HepG2 (cell line): ENCODE measurements around the gene SASH1. TPM values are rescaled to one million over a fixed set of nuclear protein-coding genes. Genes with fewer than 3 reads are reported as not detected.
A peak's percentile ranks its signal among the peaks of the same experiment; 100 is the strongest.
"Not testable (repeated sequence)": the region's sequence is repeated elsewhere in the genome, so short reads cannot be mapped to it uniquely, and the experiment has no call there.

ENCODE experiments used
- ATAC-seq: fragments of 200-7000 bp; cut with Tn5 transposase; 3 replicates; pipeline ENCODE4 v1.9.1; 2020; ENCODE audit warnings: mild to moderate bottlenecking, moderate library complexity
- BruUV-seq: library from RNA; stranded (reverse); fragments of 400-500 nt; replicated peaks from 2 replicates; lab custom pipeline; 2021; lab: Mats Ljungman, UMichigan
- CTCF ChIA-PET: fragments of 300-600 bp; formaldehyde crosslinking; extraction: SDS; loops from one replicate; lab custom pipeline; 2021; ENCODE audit warnings: low total read pairs, inconsistent platforms, low intra/inter-chr PET ratio; lab: Yijun Ruan, JAX
- POLR2A ChIA-PET: fragments of 350-600 bp; sonication (Branson Sonifier 250); formaldehyde crosslinking; loops from one replicate; lab custom pipeline; 2020; ENCODE audit warnings: antibody characterized with exemption, inconsistent platforms; lab: Yijun Ruan, JAX
- DNase-seq: peaks from one replicate; pipeline ENCODE4 v3.0.0-alpha.2; 2015; ENCODE audit warnings: low spot score
- FAIRE-seq: peaks from 3 replicates; lab custom pipeline; 2011; peaks lifted over from hg19 to GRCh38; lab: Jason Lieb, UNC
- H2AFZ ChIP-seq: one replicate; pipeline ENCODE4 v1.6.1; 2011; ENCODE audit warnings: low read length, inconsistent platforms
- H3K27ac ChIP-seq: fragments of 300-600 bp; 3 replicates; pipeline ENCODE4 v1.8.0; 2011; ENCODE audit warnings: mixed run types, mild to moderate bottlenecking, mixed read lengths, low read length, inconsistent platforms; ENCODE audit not compliant: insufficient read depth; ENCODE audit errors: extremely low read length
- H3K27me3 ChIP-seq, 2 experiments: fragments of 200-600 bp in 1 of 2; 2 replicates in 1 of 2; 3 replicates in 1 of 2; pipeline versions ENCODE4 v1.6.0 to v1.8.0; 2011; ENCODE audit warnings: low read length in 2 of 2, mild to moderate bottlenecking in 2 of 2, moderate library complexity in 2 of 2, inconsistent platforms in 1 of 2; ENCODE audit not compliant: insufficient read depth in 2 of 2, control insufficient read depth in 1 of 2
- H3K36me3 ChIP-seq, 2 experiments: fragments of 200-600 bp in 1 of 2; replicated peaks in 1 of 2; 2 replicates in 1 of 2; 3 replicates in 1 of 2; pipeline versions ENCODE4 v1.5.1 to v1.8.0; 2011; ENCODE audit warnings: low read length in 2 of 2, inconsistent platforms in 1 of 2; ENCODE audit not compliant: insufficient read depth in 2 of 2, control insufficient read depth in 1 of 2
- H3K4me1 ChIP-seq: 2 replicates; pipeline ENCODE4 v1.5.1; 2012; ENCODE audit warnings: low read length, inconsistent platforms; ENCODE audit not compliant: insufficient read depth
- H3K4me2 ChIP-seq: 2 replicates; pipeline ENCODE4 v1.6.0; 2011; ENCODE audit warnings: low read depth, low read length, inconsistent platforms
- H3K4me3 ChIP-seq, 3 experiments: fragments of 200-600 bp in 1 of 3; sonication (generic), shearing (Covaris generic) in 1 of 3; replicated peaks in 1 of 3; 2 replicates each; pipeline ENCODE4 v1.5.1; 2011 to 2016; ENCODE audit warnings: low read length in 3 of 3, inconsistent platforms in 2 of 3, low read depth in 2 of 3, mild to moderate bottlenecking in 2 of 3, control low read depth in 1 of 3, mixed read lengths in 1 of 3; ENCODE audit not compliant: insufficient read depth in 1 of 3
- H3K79me2 ChIP-seq: one replicate; pipeline ENCODE4 v1.6.1; 2011; ENCODE audit warnings: low read length, inconsistent platforms; ENCODE audit not compliant: insufficient read depth
- H3K9ac ChIP-seq: 2 replicates; pipeline ENCODE4 v1.6.0; 2011; ENCODE audit warnings: mild to moderate bottlenecking, low read depth, low read length, inconsistent platforms; ENCODE audit not compliant: insufficient read depth
- H3K9me3 ChIP-seq: 2 replicates; pipeline ENCODE4 v1.5.1; 2012; ENCODE audit warnings: mild to moderate bottlenecking, low read length
- H4K20me1 ChIP-seq: 2 replicates; pipeline ENCODE4 v1.6.0; 2011; ENCODE audit warnings: inconsistent platforms, mild to moderate bottlenecking, low read length, moderate library complexity; ENCODE audit not compliant: insufficient read depth
- MAFF ChIP-seq: IDR thresholded peaks from 2 replicates; pipeline ENCODE4 v1.6.1; 2011; ENCODE audit warnings: low read depth, low read length, improper control_type of control experiment
- MAFK ChIP-seq, 2 experiments: IDR thresholded peaks in 1 of 2; conservative IDR thresholded peaks in 1 of 2; 2 replicates each; pipeline ENCODE4 v1.6.1; 2011; ENCODE audit warnings: improper control_type of control experiment in 2 of 2, low read length in 2 of 2
- MAZ ChIP-seq, 2 experiments: sonication (generic) in 1 of 2; formaldehyde crosslinking in 1 of 2; IDR thresholded peaks; 2 replicates each; pipeline versions ENCODE4 v1.5.0 to v1.6.1; 2012 to 2020; ENCODE audit warnings: low read depth in 2 of 2, mild to moderate bottlenecking in 2 of 2, borderline replicate concordance in 1 of 2, improper control_type of control experiment in 1 of 2, low read length in 1 of 2, missing genetic modification reagents in 1 of 2, moderate library complexity in 1 of 2
- NCOA2 ChIP-seq: sonication (generic); formaldehyde crosslinking; IDR thresholded peaks from 2 replicates; pipeline ENCODE4 v1.8.0; 2022; ENCODE audit warnings: inconsistent platforms
- PBX2 ChIP-seq: IDR thresholded peaks from 2 replicates; pipeline ENCODE4 v1.6.1; 2016; ENCODE audit warnings: control low read depth
- SAP130 ChIP-seq: IDR thresholded peaks from 2 replicates; pipeline ENCODE4 v1.6.1; 2016; ENCODE audit warnings: low read depth
- ZFYVE20 ChIP-seq: sonication (generic); formaldehyde crosslinking; IDR thresholded peaks from 2 replicates; pipeline ENCODE4 v1.8.0; 2023; ENCODE audit warnings: low read depth, mild to moderate bottlenecking, moderate library complexity, missing genetic modification reagents, borderline replicate concordance
- ZNF503 ChIP-seq: sonication (generic); formaldehyde crosslinking; IDR thresholded peaks from 2 replicates; pipeline ENCODE4 v1.4.0; 2020; ENCODE audit warnings: missing genetic modification reagents
- ZNF530 ChIP-seq: sonication (generic); formaldehyde crosslinking; IDR thresholded peaks from 2 replicates; pipeline ENCODE4 v1.5.0; 2020; ENCODE audit warnings: low read depth, mild to moderate bottlenecking, missing genetic modification reagents
- ZNF569 ChIP-seq: sonication (generic); formaldehyde crosslinking; IDR thresholded peaks from 2 replicates; pipeline ENCODE4 v1.5.0; 2020; ENCODE audit warnings: mild to moderate bottlenecking, missing genetic modification reagents, moderate library complexity, borderline replicate concordance
- WGBS: methylation state at CpG from one replicate; pipeline ENCODE4 v1.1.6; 2017; ENCODE audit warnings: low lambda C conversion rate; 5-methylcytosine and 5-hydroxymethylcytosine counted together
- in situ Hi-C: cut with HindIII; loops from 2 replicates; pipeline ENCODE4 v1.10.0; 2017; ENCODE audit warnings: low pct_unique_long_range_greater_than_20kb; ENCODE audit not compliant: extremely low pct_ligation_motif_present
- intact Hi-C: fragments of 100-400 bp; cut with micrococcal nuclease; formaldehyde crosslinking; loops from one replicate; pipeline ENCODE4 v1.10.0; 2022; ENCODE audit not compliant: unreplicated experiment
- polyA plus RNA-seq, 8 experiments: library from polyadenylated mRNA; depleted of rRNA in 3 of 8; stranded (reverse) in 7 of 8; unstranded in 1 of 8; fragments of >200 nt; fragmentation: Illumina TruSeq in 4 of 8; extraction: Trizol in 4 of 8; gene quantifications; 2 replicates each; pipeline versions ENCODE4 v1.2.1 to v1.2.3, GENCODE V29; 2011 to 2016; ENCODE audit warnings: low read depth in 4 of 8, missing spikeins in 1 of 8, mixed read lengths in 1 of 8; ENCODE audit not compliant: insufficient read depth in 1 of 8
- total RNA-seq, 5 experiments: library from RNA; depleted of rRNA; stranded (reverse); fragments of >200 nt; fragmentation: Illumina TruSeq; extraction: Trizol; gene quantifications; 2 replicates each; pipeline ENCODE4 v1.2.3, GENCODE V29; 2016; ENCODE audit warnings: low read depth in 1 of 5
- TF ChIP-seq, protein P1 (sequence below): IDR thresholded peaks from 2 replicates; pipeline ENCODE4 v1.6.1; 2016; ENCODE audit warnings: mild to moderate bottlenecking, missing biosample characterization, missing genetic modification reagents
- TF ChIP-seq, protein P2 (sequence below): sonication (generic); formaldehyde crosslinking; IDR thresholded peaks from 2 replicates; pipeline ENCODE4 v1.5.0; 2020; ENCODE audit warnings: mild to moderate bottlenecking, missing genetic modification reagents

The SASH1 gene
- total and polyA plus RNA-seq, 2 of the 13 experiments (the other 11 are each of a cell fraction or from before 2014, with no cell fraction given) = 7.5 to 8.2 TPM

GRCh38 chr6:148392127-148392526, 49.5 kb downstream of the SASH1 start:
- CTCF ChIA-PET, intact Hi-C loops, DNase-seq, H3K4me3 ChIP-seq, H3K27ac ChIP-seq, ATAC-seq, BruUV-seq, FAIRE-seq, H3K27me3 ChIP-seq, H3K4me1 ChIP-seq, POLR2A ChIA-PET, H3K79me2 ChIP-seq, H2AFZ ChIP-seq, H3K9ac ChIP-seq, H3K9me3 ChIP-seq, H3K36me3 ChIP-seq, H4K20me1 ChIP-seq, in situ Hi-C loops, H3K4me2 ChIP-seq: not testable (repeated sequence)
- peak; percentile 50; the same call in 1 of the 2 replicates for TF ChIP-seq MAFF
- TF ChIP-seq MAFK (conservative IDR thresholded peaks at IDR 0.05 in 1 of 2, IDR thresholded peaks at IDR 0.05 in 1 of 2; ENCODE audit: low read length in 2 of 2) = peak; percentile 56 to 77
- WGBS = over 99% methylated on average over 8 of the region's 8 CpGs

DNA sequence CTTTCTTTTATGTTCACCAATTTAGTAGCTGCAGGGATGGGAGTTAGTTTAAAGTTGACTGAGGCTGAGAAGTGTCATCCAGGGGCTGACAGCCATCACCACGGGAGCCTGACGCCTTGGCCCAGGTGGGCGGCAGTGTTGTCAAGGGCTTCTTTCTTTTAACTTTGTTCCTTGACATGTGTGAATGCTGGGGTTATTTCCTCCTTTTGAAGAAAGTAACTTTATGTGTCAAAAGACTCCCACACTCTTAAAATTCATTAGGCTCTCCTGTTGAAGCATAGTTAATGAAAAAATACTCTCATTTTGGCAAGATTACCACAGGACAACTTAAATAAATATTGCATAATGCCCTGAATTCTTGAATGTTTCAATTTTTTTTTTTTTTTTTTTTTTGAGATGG, 50.0 kb downstream of the SASH1 start:
- Histone ChIP-seq H3K27me3 (no peaks in the 10 kb centered on the region), H3K4me1 (no peaks in the 10 kb centered on the region), H3K36me3 (peaks cover 1 to 3% of the 10 kb centered on the region in 2 experiments; a peak in 3 of 5 replicates), H3K27ac (no peak overlapping the region), H3K79me2 (no peaks in the 10 kb centered on the region), H3K4me3 (no peak overlapping the region), H4K20me1 (no peaks in the 10 kb centered on the region; the same call in 1 of the 2 replicates), H3K4me2 (no peak overlapping the region), H3K9ac (no peak overlapping the region), H2AFZ (no peak overlapping the region), H3K9me3 (no peaks in the 10 kb centered on the region)
- ATAC-seq (no peak), FAIRE-seq (no peak), DNase-seq (no peak)
- in situ Hi-C loops (no loop called here), intact Hi-C loops (no loop called here)
- 98% methylated on average over 3 of the region's 3 CpGs for WGBS
- POLR2A ChIA-PET = no interaction called here
- BruUV-seq = no TSS peak
- CTCF ChIA-PET = no interaction called here
- TF ChIP-seq, protein P1, sequence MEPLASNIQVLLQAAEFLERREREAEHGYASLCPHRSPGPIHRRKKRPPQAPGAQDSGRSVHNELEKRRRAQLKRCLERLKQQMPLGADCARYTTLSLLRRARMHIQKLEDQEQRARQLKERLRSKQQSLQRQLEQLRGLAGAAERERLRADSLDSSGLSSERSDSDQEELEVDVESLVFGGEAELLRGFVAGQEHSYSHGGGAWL (CRISPR knock-in tag) = no peak
- TF ChIP-seq ZNF503 = no peak
- TF ChIP-seq SAP130 (CRISPR knock-in tag) = no peak
- TF ChIP-seq ZFYVE20 (CRISPR knock-in tag) = no peak
- TF ChIP-seq, protein P2, sequence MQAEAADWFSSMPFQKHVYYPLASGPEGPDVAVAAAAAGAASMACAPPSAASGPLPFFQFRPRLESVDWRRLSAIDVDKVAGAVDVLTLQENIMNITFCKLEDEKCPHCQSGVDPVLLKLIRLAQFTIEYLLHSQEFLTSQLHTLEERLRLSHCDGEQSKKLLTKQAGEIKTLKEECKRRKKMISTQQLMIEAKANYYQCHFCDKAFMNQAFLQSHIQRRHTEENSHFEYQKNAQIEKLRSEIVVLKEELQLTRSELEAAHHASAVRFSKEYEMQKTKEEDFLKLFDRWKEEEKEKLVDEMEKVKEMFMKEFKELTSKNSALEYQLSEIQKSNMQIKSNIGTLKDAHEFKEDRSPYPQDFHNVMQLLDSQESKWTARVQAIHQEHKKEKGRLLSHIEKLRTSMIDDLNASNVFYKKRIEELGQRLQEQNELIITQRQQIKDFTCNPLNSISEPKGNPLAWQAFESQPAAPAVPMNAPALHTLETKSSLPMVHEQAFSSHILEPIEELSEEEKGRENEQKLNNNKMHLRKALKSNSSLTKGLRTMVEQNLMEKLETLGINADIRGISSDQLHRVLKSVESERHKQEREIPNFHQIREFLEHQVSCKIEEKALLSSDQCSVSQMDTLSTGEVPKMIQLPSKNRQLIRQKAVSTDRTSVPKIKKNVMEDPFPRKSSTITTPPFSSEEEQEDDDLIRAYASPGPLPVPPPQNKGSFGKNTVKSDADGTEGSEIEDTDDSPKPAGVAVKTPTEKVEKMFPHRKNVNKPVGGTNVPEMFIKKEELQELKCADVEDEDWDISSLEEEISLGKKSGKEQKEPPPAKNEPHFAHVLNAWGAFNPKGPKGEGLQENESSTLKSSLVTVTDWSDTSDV = no peak
- TF ChIP-seq PBX2 (CRISPR knock-in tag) = no peak
- TF ChIP-seq MAZ (IDR thresholded peaks at IDR 0.05; ENCODE audit: borderline replicate concordance, low read depth, low read length) = no peak
- TF ChIP-seq MAZ (CRISPR knock-in tag; IDR thresholded peaks at IDR 0.05; ENCODE audit: low read depth) = no peak
- TF ChIP-seq NCOA2 (CRISPR knock-in tag) = no peak
- TF ChIP-seq ZNF530 (CRISPR knock-in tag) = no peak
- TF ChIP-seq ZNF569 (CRISPR knock-in tag) = no peak
